MCF 10A (cell line): Measurements from ENCODE around the gene GMDS. TPM values are rescaled to one million over a fixed set of nuclear protein-coding genes. Genes with fewer than 3 reads are reported as not detected.

Experiments
- BruUV-seq: library from RNA; stranded (reverse); fragments of 400-500 nt; replicated peaks from 2 replicates; lab custom pipeline; 2021; lab: Mats Ljungman, UMichigan
- CTCF ChIA-PET: fragments of 300-600 bp; sonication (Branson Sonifier 250); formaldehyde crosslinking; extraction: SDS; loops from one replicate; lab custom pipeline; 2021; ENCODE audit warnings: antibody characterized with exemption, inconsistent platforms; lab: Yijun Ruan, JAX
- POLR2A ChIA-PET: fragments of 300-600, 350-650 bp; sonication (Branson Sonifier 250); formaldehyde crosslinking; extraction: SDS; loops from one replicate; lab custom pipeline; 2020; ENCODE audit warnings: antibody characterized with exemption, inconsistent platforms; lab: Yijun Ruan, JAX
- DNase-seq: peaks from one replicate; pipeline ENCODE4 v3.0.0-alpha.2; 2018; ENCODE audit not compliant: unreplicated experiment
- H3K27ac Mint-ChIP-seq: one replicate; pipeline ENCODE4 v1.8.0; 2022; ENCODE audit warnings: mild to moderate bottlenecking, low read depth, mixed read lengths; ENCODE audit not compliant: unreplicated experiment
- H3K27me3 Mint-ChIP-seq: one replicate; pipeline ENCODE4 v1.8.0; 2022; ENCODE audit warnings: mixed read lengths; ENCODE audit not compliant: insufficient read depth, unreplicated experiment
- H3K36me3 Mint-ChIP-seq: one replicate; pipeline ENCODE4 v1.8.0; 2022; ENCODE audit warnings: mild to moderate bottlenecking, moderate library complexity, mixed read lengths; ENCODE audit not compliant: insufficient read depth, unreplicated experiment
- H3K4me1 Mint-ChIP-seq: one replicate; pipeline ENCODE4 v1.8.0; 2022; ENCODE audit warnings: mixed read lengths; ENCODE audit not compliant: insufficient read depth, unreplicated experiment
- H3K4me3 Mint-ChIP-seq: one replicate; pipeline ENCODE4 v1.8.0; 2022; ENCODE audit warnings: mild to moderate bottlenecking, moderate library complexity, mixed read lengths; ENCODE audit not compliant: unreplicated experiment
- H3K9me3 Mint-ChIP-seq: one replicate; pipeline ENCODE4 v1.8.0; 2022; ENCODE audit warnings: mixed read lengths; ENCODE audit not compliant: unreplicated experiment
- CTCF ChIP-seq: fragments of 200-600 bp; IDR thresholded peaks from one replicate; pipeline ENCODE4 v1.8.0; 2022; ENCODE audit warnings: antibody characterized with exemption, mild to moderate bottlenecking; ENCODE audit not compliant: unreplicated experiment
- intact Hi-C: fragments of 100-400 bp; cut with micrococcal nuclease; formaldehyde crosslinking; loops from 2 replicates; pipeline ENCODE4 v1.14.1; 2022
- total RNA-seq: library from RNA; stranded (reverse); gene quantifications from 2 replicates; pipeline ENCODE4 v1.2.3, GENCODE V29; 2022

GMDS gene
- total RNA-seq, 1 experiment from 2014 or later: 24.9 TPM

- no peak overlapping the region for H3K27ac Mint-ChIP-seq
- H3K4me3 Mint-ChIP-seq: no peak overlapping the region
- peaks cover 7% of the 10 kb centered on the region for H3K9me3 Mint-ChIP-seq
- H3K36me3 Mint-ChIP-seq: peaks cover 6% of the 10 kb centered on the region
- no peaks in the 10 kb centered on the region for H3K27me3 Mint-ChIP-seq
- no TSS peak for BruUV-seq
- DNase-seq: no peak
- intact Hi-C loops: no loop called here
- no peaks in the 10 kb centered on the region for H3K4me1 Mint-ChIP-seq
- POLR2A ChIA-PET: no interaction called here
- CTCF ChIA-PET: no interaction called here
- no peak for TF ChIP-seq CTCF
Observed at GRCh38 chr6:2053691-2054090, 191.7 kb downstream of the GMDS start.

GRCh38 chr6:2047855-2048254 lies 197.6 kb downstream of the GMDS start:
- intact Hi-C loops: no loop called here
- Mint-ChIP-seq H3K9me3 (peaks cover 7% of the 10 kb centered on the region), H3K36me3 (no peaks in the 10 kb centered on the region), H3K27ac (no peak overlapping the region), H3K27me3 (no peaks in the 10 kb centered on the region), H3K4me1 (no peaks in the 10 kb centered on the region), H3K4me3 (no peak overlapping the region)
- ChIA-PET POLR2A (no interaction called here), CTCF (interaction anchor here (0.5 to 0.7 kb wide), 2 partner anchors 10 to 441 kb away, joined by 3 read pairs; no protein-coding TSS in a partner anchor)
- no peak for DNase-seq
- TF ChIP-seq CTCF: no peak
- BruUV-seq: no TSS peak

GRCh38 chr6:2044192-2044591 lies 201.2 kb downstream of the GMDS start:
- intact Hi-C loops: no loop called here
- no peak for DNase-seq
- no peak overlapping the region for H3K27ac Mint-ChIP-seq
- H3K36me3 Mint-ChIP-seq: no peaks in the 10 kb centered on the region
- BruUV-seq: no TSS peak
- no peaks in the 10 kb centered on the region for H3K4me1 Mint-ChIP-seq
- no peaks in the 10 kb centered on the region for H3K9me3 Mint-ChIP-seq
- no peak overlapping the region for H3K4me3 Mint-ChIP-seq
- no peak for TF ChIP-seq CTCF
- CTCF ChIA-PET: no interaction called here
- POLR2A ChIA-PET: no interaction called here
- H3K27me3 Mint-ChIP-seq: no peaks in the 10 kb centered on the region

- Mint-ChIP-seq H3K4me3 (no peak overlapping the region), H3K27me3 (no peaks in the 10 kb centered on the region), H3K9me3 (no peaks in the 10 kb centered on the region), H3K36me3 (no peaks in the 10 kb centered on the region), H3K4me1 (no peaks in the 10 kb centered on the region), H3K27ac (no peak overlapping the region)
- TF ChIP-seq CTCF: no peak
- DNase-seq: no peak
- ChIA-PET POLR2A (interaction anchor here (0.6 kb wide), 1 partner anchor 17 kb away, joined by 3 read pairs; no protein-coding TSS in a partner anchor), CTCF (interaction anchor here (0.7 kb wide), 1 partner anchor 591 kb away, joined by 4 read pairs; no protein-coding TSS in a partner anchor)
- intact Hi-C loops: no loop called here
- BruUV-seq: no TSS peak
Observed at GRCh38 chr6:2042956-2043648, 202.3 kb downstream of the GMDS start.
